HG03575 (cell line): ENCODE results near the gene LAMB2.

Experiments
- ATAC-seq: cut with Tn5 transposase; IDR thresholded peaks from one replicate; pipeline ENCODE4 v1.9.1; 2021; ENCODE audit not compliant: unreplicated experiment, insufficient number of reproducible peaks, low FRiP score; ENCODE audit errors: extremely low read depth

LAMB2 gene

GRCh38 chr3:49093853-49094767 lies 38.7 kb downstream of the LAMB2 start, which contains the start of gene QRICH1:
Gene QRICH1 (minus strand): TSS chr3:49094071. CDS start chr3:49077017, 17,054 bp downstream.
- peak; percentile 43 for ATAC-seq

GRCh38 chr3:49092938-49093852 lies 39.7 kb downstream of the LAMB2 start:
- ATAC-seq = peak; percentile 16

- ATAC-seq = no peak
These were observed 51.4 kb downstream of the LAMB2 start for GRCh38 chr3:49081429-49081828.

GRCh38 chr3:49079270-49079669 lies 53.6 kb downstream of the LAMB2 start:
- ATAC-seq = no peak

GRCh38 chr3:49076646-49077045 lies 56.2 kb downstream of the LAMB2 start:
- no peak for ATAC-seq

GRCh38 chr3:49076116-49076515 lies 56.7 kb downstream of the LAMB2 start:
- ATAC-seq = no peak
